SH-SY5Y (cell line): Measurements from ENCODE around the gene APLF.

ENCODE experiments used
- GATA2 ChIP-seq: IDR thresholded peaks from 2 replicates; pipeline ENCODE4 v1.6.1; 2011; ENCODE audit warnings: mild to moderate bottlenecking, low read depth, low read length
- GATA3 ChIP-seq: IDR thresholded peaks from 2 replicates; pipeline ENCODE4 v1.6.1; 2011; ENCODE audit warnings: low read depth, mild to moderate bottlenecking, low read length, moderate library complexity

GRCh38 chr2:68431316-68431972 lies 35.9 kb upstream of the APLF start:
- TF ChIP-seq GATA3 (no peak), GATA2 (no peak)
